Measurements from ENCODE around the gene KIAA1755.

Gene KIAA1755

GRCh38 chr20:38297916-38298674 is 37.6 kb upstream of the KIAA1755 start:
- TF ChIP-seq CTCF (IDR thresholded peaks at IDR 0.05): no peak

GRCh38 chr20:38296433-38296832 is 35.9 kb upstream of the KIAA1755 start:
- no peak for TF ChIP-seq CTCF (IDR thresholded peaks at IDR 0.05)

GRCh38 chr20:38295811-38296210 is 35.3 kb upstream of the KIAA1755 start:
- TF ChIP-seq CTCF (IDR thresholded peaks at IDR 0.05): no peak

- no peak for TF ChIP-seq CTCF (IDR thresholded peaks at IDR 0.05)
Measured at GRCh38 chr20:38294076-38294591, 33.6 kb upstream of the KIAA1755 start.

- TF ChIP-seq CTCF (IDR thresholded peaks at IDR 0.05): no peak
Measured at GRCh38 chr20:38293491-38294065, 33.0 kb upstream of the KIAA1755 start.

GRCh38 chr20:38291966-38292365 is 31.4 kb upstream of the KIAA1755 start:
- no peak for TF ChIP-seq CTCF (IDR thresholded peaks at IDR 0.05)

GRCh38 chr20:38290829-38291814 is 30.6 kb upstream of the KIAA1755 start:
- TF ChIP-seq CTCF (IDR thresholded peaks at IDR 0.05): peak; percentile 21; the same call in 1 of the 2 replicates
